Ishikawa (cell line): ENCODE results near the gene TMX4.

Experiments used
- CEBPB ChIP-seq: IDR thresholded peaks from 2 replicates; pipeline ENCODE4 v1.6.1; 2012
- CREB1 ChIP-seq: IDR thresholded peaks from 2 replicates; pipeline ENCODE4 v1.6.1; 2012; ENCODE audit warnings: low read depth
- EGR1 ChIP-seq: IDR thresholded peaks from 2 replicates; pipeline ENCODE4 v1.6.1; 2012
- EP300 ChIP-seq: IDR thresholded peaks from 2 replicates; pipeline ENCODE4 v1.6.1; 2012; ENCODE audit warnings: borderline replicate concordance
- FOXM1 ChIP-seq: IDR thresholded peaks from 2 replicates; pipeline ENCODE4 v1.6.1; 2012; ENCODE audit warnings: low read depth, borderline replicate concordance
- MAX ChIP-seq: IDR thresholded peaks from 2 replicates; pipeline ENCODE4 v1.6.1; 2012
- NFIC ChIP-seq: IDR thresholded peaks from 2 replicates; pipeline ENCODE4 v1.6.1; 2012
- RAD21 ChIP-seq: IDR thresholded peaks from 2 replicates; pipeline ENCODE4 v1.6.1; 2012; ENCODE audit warnings: low read depth
- REST ChIP-seq: IDR thresholded peaks from 2 replicates; pipeline ENCODE4 v1.6.1; 2012; ENCODE audit warnings: low read depth, mild to moderate bottlenecking
- TAF1 ChIP-seq: IDR thresholded peaks from 2 replicates; pipeline ENCODE4 v1.6.1; 2012; ENCODE audit warnings: low read depth, mild to moderate bottlenecking
- TCF12 ChIP-seq: IDR thresholded peaks from 2 replicates; pipeline ENCODE4 v1.6.1; 2012; ENCODE audit warnings: low read depth
- TEAD4 ChIP-seq: IDR thresholded peaks from 2 replicates; pipeline ENCODE4 v1.6.1; 2012
- USF1 ChIP-seq: IDR thresholded peaks from 2 replicates; pipeline ENCODE4 v1.6.1; 2012
- YY1 ChIP-seq: IDR thresholded peaks from 2 replicates; pipeline ENCODE4 v1.6.1; 2012; ENCODE audit warnings: low read depth
- ZBTB7A ChIP-seq: IDR thresholded peaks from 2 replicates; pipeline ENCODE4 v1.6.1; 2012; ENCODE audit warnings: low read depth

Gene TMX4

GRCh38 chr20:8039042-8039441, 19.5 kb upstream of the TMX4 start:
- no peak for TF ChIP-seq EP300
- TF ChIP-seq FOXM1: no peak
- no peak for TF ChIP-seq TAF1
- no peak for TF ChIP-seq EGR1
- TF ChIP-seq TEAD4: no peak
- no peak for TF ChIP-seq CREB1
- no peak for TF ChIP-seq NFIC
- no peak for TF ChIP-seq CEBPB
- no peak for TF ChIP-seq ZBTB7A
- no peak for TF ChIP-seq MAX
- TF ChIP-seq YY1: no peak
- TF ChIP-seq REST: no peak
- TF ChIP-seq USF1: no peak
- no peak for TF ChIP-seq RAD21
- TF ChIP-seq TCF12: no peak

- no peak for TF ChIP-seq CEBPB
- TF ChIP-seq TCF12: no peak
- no peak for TF ChIP-seq EGR1
- no peak for TF ChIP-seq REST
- TF ChIP-seq FOXM1: no peak
- no peak for TF ChIP-seq RAD21
- TF ChIP-seq ZBTB7A: no peak
- no peak for TF ChIP-seq YY1
- TF ChIP-seq CREB1: no peak
- TF ChIP-seq MAX: no peak
- TF ChIP-seq NFIC: no peak
Observed at GRCh38 chr20:8036771-8037170, 17.2 kb upstream of the TMX4 start.

GRCh38 chr20:8033151-8033841, 13.7 kb upstream of the TMX4 start:
- TF ChIP-seq EP300: no peak
- no peak for TF ChIP-seq RAD21
- TF ChIP-seq MAX: no peak
- no peak for TF ChIP-seq YY1
- TF ChIP-seq CREB1: no peak
- TF ChIP-seq FOXM1: no peak
- no peak for TF ChIP-seq NFIC
- TF ChIP-seq ZBTB7A: no peak
- no peak for TF ChIP-seq EGR1
- no peak for TF ChIP-seq TAF1
- TF ChIP-seq CEBPB: no peak
- no peak for TF ChIP-seq TEAD4
- TF ChIP-seq REST: no peak
- TF ChIP-seq TCF12: no peak

- TF ChIP-seq ZBTB7A: no peak
- no peak for TF ChIP-seq TAF1
- no peak for TF ChIP-seq TCF12
- no peak for TF ChIP-seq CEBPB
- TF ChIP-seq EGR1: no peak
- TF ChIP-seq RAD21: no peak
- no peak for TF ChIP-seq REST
- no peak for TF ChIP-seq FOXM1
- no peak for TF ChIP-seq YY1
- no peak for TF ChIP-seq USF1
- TF ChIP-seq MAX: no peak
- no peak for TF ChIP-seq NFIC
- no peak for TF ChIP-seq CREB1
Observed at GRCh38 chr20:8032499-8032898, 12.9 kb upstream of the TMX4 start.
